Body of pancreas (tissue), 4 donors: Measurements from ENCODE around the gene HEXB.

ENCODE experiments used
- POLR2A ChIP-seq, 3 donors: fragments of 450-650 bp; IDR thresholded peaks; one replicate each; pipeline ENCODE4 v1.6.1; 2016; ENCODE audit warnings: antibody characterized with exemption in 3 of 3, mild to moderate bottlenecking in 2 of 3
- TF ChIP-seq, protein P1 (sequence below), 7 experiments: fragments of 450-650 bp in 4 of 7; fragments of 200-600 bp in 3 of 7; sonication (generic) in 3 of 7; IDR thresholded peaks; one replicate each; pipeline ENCODE4 v1.5.1; 2016 to 2019; ENCODE audit warnings: antibody characterized with exemption in 7 of 7

GRCh38 chr5:74655206-74655605 is 29.8 kb upstream of the HEXB start:
- TF ChIP-seq, protein P1, sequence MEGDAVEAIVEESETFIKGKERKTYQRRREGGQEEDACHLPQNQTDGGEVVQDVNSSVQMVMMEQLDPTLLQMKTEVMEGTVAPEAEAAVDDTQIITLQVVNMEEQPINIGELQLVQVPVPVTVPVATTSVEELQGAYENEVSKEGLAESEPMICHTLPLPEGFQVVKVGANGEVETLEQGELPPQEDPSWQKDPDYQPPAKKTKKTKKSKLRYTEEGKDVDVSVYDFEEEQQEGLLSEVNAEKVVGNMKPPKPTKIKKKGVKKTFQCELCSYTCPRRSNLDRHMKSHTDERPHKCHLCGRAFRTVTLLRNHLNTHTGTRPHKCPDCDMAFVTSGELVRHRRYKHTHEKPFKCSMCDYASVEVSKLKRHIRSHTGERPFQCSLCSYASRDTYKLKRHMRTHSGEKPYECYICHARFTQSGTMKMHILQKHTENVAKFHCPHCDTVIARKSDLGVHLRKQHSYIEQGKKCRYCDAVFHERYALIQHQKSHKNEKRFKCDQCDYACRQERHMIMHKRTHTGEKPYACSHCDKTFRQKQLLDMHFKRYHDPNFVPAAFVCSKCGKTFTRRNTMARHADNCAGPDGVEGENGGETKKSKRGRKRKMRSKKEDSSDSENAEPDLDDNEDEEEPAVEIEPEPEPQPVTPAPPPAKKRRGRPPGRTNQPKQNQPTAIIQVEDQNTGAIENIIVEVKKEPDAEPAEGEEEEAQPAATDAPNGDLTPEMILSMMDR (IDR thresholded peaks at IDR 0.05), result no peak
- no peak for TF ChIP-seq POLR2A (IDR thresholded peaks at IDR 0.05)
